GM19452 (cell line): ENCODE data around the gene ERC2.

Experiments used
- ATAC-seq: cut with Tn5 transposase; IDR thresholded peaks from one replicate; pipeline ENCODE4 v1.9.1; 2021; ENCODE audit not compliant: unreplicated experiment

ERC2 gene

GRCh38 chr3:55766753-55767152, 701.5 kb downstream of the ERC2 start:
- ATAC-seq, result no peak

- ATAC-seq, result no peak
Observed at GRCh38 chr3:55765906-55766701, 702.2 kb downstream of the ERC2 start.

GRCh38 chr3:55765398-55765797, 702.9 kb downstream of the ERC2 start:
- no peak for ATAC-seq

- no peak for ATAC-seq
Observed at GRCh38 chr3:55756976-55757375, 711.3 kb downstream of the ERC2 start.

DNA sequence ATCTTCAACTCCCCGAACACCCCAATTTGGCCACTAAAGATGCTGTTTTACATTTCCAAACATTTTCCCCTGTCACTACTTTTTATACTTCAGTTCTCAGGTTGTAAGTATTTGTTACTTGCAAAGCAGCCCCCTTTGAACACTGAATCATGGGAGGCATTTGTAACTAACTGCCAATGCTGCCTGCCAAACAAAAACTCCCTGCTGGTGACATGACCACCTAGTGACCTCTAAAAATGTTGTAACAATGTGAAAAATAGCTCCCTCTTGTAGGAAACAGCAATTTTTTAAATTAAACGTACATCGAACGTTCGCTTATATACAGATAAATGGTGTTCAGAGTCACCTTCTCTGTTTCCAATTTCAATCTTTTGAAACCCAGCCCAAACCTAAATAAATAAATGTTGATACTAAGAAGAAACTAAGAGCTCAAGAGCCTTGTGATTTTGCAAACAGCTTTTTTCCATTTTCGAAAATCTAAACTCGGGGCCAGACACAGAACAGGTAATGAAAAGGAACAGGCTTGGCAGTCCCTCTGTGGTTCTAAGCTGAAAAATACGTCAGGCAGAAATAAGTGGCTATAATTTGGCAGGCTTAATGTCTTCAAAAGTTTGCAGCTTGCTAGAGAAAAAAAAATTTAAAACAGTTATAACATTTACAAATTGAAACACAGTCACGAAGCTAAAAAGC, 712.6 kb downstream of the ERC2 start:
- ATAC-seq, result no peak

DNA sequence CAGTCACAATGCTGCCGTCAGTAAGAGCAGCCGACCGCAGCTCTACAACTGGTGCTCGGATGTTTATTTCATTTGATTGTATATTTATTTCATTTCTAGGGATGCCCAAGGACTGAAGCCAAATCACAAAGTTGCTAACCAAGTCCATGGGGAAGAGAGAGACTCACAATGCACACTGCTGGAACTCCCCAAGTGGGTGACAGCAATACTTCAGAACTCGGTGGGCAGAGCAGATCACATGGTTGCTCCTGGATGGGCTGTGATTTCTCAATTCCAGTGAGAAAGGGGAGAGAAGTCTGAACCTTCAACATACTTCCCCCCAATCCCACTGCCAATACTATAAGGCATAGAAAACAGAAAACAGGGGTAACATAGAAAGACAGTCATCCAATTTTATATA, 715.4 kb downstream of the ERC2 start:
- no peak for ATAC-seq

DNA sequence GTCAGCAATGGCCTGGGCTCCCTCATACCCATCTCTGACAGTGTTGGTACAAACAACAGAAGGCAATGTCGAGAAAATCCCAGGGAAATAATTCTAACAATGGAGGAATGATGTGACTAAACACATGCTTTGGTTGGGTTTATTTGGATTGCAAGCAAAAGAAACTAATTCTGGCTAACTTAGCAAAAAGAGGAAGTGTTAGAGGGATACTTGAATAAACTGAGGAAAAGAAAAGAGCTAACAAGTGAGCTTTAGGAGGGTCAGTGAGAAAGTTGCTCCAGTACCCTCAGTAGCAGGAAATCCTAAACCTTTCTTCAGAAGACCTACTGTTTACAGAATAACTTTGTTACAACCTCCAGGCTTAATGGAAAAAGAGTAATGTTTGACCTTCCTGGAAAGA, 716.5 kb downstream of the ERC2 start:
- ATAC-seq, result no peak

DNA sequence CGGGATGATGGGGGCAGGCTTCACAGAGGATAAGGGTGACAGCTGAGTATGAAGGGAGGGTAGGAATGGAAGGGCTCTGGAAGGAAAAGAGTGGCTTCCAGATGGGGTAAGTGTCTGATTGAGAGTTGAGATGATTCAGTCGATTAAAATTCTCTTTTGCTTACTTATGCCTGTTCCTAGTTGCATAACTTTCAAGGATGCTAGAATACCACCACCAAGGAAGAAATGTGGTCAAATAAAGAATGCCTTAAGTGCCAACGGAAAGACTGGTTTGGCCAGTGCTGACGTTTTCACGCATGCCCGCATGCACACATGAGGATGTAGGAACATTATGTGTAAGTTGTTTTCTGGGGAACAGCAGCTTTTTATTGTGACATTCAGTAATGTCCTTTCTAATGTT, 717.7 kb downstream of the ERC2 start:
- no peak for ATAC-seq

- ATAC-seq, result no peak
Observed at GRCh38 chr3:55749036-55749435, 719.2 kb downstream of the ERC2 start.

DNA sequence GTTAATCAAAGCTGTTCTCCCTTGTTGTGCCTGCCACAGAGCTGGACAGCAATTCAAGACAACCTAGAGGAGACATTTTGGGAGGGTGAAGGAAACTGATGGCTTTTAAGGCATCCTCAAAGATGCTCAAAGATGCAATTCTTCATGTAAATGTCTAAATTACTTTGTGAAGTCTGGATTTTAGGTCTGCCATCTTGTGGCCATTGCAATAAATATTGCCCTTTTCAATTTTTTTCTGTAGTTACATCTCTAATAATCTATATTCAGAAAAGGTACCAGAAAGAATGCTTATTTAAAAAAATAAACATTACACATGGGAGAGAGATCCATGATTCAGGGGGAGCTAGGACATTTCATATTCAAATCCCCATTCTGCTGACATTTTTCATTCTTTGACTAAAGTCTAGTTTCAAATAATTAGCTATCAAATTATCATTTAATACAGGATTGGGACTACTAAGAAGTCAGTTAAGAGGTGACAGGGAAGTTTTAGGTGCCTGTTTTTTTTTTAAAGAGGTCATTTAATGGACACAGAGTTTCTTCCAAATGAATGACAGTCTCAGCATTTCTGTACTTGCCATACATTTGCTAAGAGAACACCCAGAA, 721.4 kb downstream of the ERC2 start:
- no peak for ATAC-seq

- ATAC-seq, result no peak
Observed at GRCh38 chr3:55742832-55743136, 725.5 kb downstream of the ERC2 start.

- ATAC-seq, result no peak
Observed at GRCh38 chr3:55742022-55742831, 726.0 kb downstream of the ERC2 start.

- no peak for ATAC-seq
Observed at GRCh38 chr3:55737186-55737585, 731.1 kb downstream of the ERC2 start.

GRCh38 chr3:55735976-55736375, 732.3 kb downstream of the ERC2 start:
- ATAC-seq, result no peak

- no peak for ATAC-seq
Observed at GRCh38 chr3:55731741-55732140, 736.5 kb downstream of the ERC2 start.

DNA sequence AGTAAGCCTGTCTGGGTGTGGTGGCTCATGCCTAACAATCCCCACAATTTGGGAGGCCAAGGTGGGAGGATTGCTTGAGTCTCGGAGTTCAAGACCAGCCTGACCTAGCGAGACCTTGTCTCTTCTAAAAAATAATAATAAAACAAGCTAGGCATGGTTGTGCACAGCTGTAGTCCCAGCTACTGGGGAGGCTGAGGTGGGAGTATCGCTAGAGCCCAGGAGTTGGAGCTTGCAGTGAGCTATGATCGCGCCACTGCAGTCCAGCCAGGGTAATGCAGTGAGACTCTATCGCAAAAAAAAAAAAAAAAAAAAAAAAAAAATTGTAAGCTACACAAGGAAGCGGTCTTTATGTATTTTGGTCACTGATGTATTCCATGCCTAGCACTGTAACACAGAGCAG, 738.7 kb downstream of the ERC2 start:
- ATAC-seq, result no peak

- ATAC-seq, result no peak
Observed at GRCh38 chr3:55728461-55729100, 739.7 kb downstream of the ERC2 start.

GRCh38 chr3:55726501-55726775, 741.8 kb downstream of the ERC2 start:
- ATAC-seq, result no peak

GRCh38 chr3:55725681-55726500, 742.4 kb downstream of the ERC2 start:
- no peak for ATAC-seq

- ATAC-seq, result peak; percentile 55
Observed at GRCh38 chr3:55724821-55725220, 743.4 kb downstream of the ERC2 start.
